ENCODE data around the gene ZNF366. TPM values are rescaled to one million over a fixed set of nuclear protein-coding genes. Genes with fewer than 3 reads are reported as not detected.

The ZNF366 gene
- total and polyA plus RNA-seq, 2 of the 13 experiments (the other 11 are each of a cell fraction or from before 2014, with no cell fraction given): not detected

- TF ChIP-seq SIN3B (IDR thresholded peaks at IDR 0.05; ENCODE audit: low read length) (no peak), IRX3 (CRISPR knock-in tag; IDR thresholded peaks at IDR 0.05; ENCODE audit: borderline replicate concordance, low read depth) (no peak), ZNF570 (CRISPR knock-in tag; IDR thresholded peaks at IDR 0.05; ENCODE audit: borderline replicate concordance) (no peak), ZFP37 (CRISPR knock-in tag; IDR thresholded peaks at IDR 0.05; ENCODE audit: borderline replicate concordance) (no peak), TRIM24 (CRISPR knock-in tag; IDR thresholded peaks at IDR 0.05) (no peak), KDM6A (CRISPR knock-in tag; IDR thresholded peaks at IDR 0.05; ENCODE audit: low read depth) (no peak), ZNF747 (CRISPR knock-in tag; IDR thresholded peaks at IDR 0.05; ENCODE audit: borderline replicate concordance) (no peak), CBX2 (IDR thresholded peaks at IDR 0.05; ENCODE audit: low read depth, low read length) (no peak), CBX2 (CRISPR knock-in tag; IDR thresholded peaks at IDR 0.05; ENCODE audit: low read depth) (no peak), ZBTB3 (CRISPR knock-in tag; IDR thresholded peaks at IDR 0.05; ENCODE audit: borderline replicate concordance, low read depth) (no peak), RFX3 (CRISPR knock-in tag; IDR thresholded peaks at IDR 0.05) (no peak)
- TF ChIP-seq, protein P1, sequence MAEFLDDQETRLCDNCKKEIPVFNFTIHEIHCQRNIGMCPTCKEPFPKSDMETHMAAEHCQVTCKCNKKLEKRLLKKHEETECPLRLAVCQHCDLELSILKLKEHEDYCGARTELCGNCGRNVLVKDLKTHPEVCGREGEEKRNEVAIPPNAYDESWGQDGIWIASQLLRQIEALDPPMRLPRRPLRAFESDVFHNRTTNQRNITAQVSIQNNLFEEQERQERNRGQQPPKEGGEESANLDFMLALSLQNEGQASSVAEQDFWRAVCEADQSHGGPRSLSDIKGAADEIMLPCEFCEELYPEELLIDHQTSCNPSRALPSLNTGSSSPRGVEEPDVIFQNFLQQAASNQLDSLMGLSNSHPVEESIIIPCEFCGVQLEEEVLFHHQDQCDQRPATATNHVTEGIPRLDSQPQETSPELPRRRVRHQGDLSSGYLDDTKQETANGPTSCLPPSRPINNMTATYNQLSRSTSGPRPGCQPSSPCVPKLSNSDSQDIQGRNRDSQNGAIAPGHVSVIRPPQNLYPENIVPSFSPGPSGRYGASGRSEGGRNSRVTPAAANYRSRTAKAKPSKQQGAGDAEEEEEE (CRISPR knock-in tag; IDR thresholded peaks at IDR 0.05; ENCODE audit: borderline replicate concordance): no peak
Observed at GRCh38 chr5:72522607-72523006, 15.4 kb upstream of the ZNF366 start (continued).

DNA sequence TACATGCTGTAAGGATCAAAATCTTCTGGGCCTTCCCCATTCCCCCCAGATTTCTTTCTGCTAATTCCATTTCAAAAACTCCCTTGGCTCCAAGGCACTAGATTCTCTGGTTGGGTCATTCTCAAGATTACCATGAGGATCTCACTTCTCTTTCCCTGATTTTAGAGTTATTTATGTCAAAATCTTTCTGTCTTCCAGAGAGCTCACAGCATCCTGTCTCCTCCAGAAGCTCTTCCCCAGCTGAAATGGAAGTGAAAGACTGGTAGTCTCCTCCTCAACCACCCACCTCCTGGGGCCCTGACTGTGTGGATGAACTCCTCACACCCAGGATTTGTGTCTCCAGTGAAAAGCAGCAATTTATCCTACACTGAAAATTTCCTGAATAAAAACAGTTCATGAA, 11.9 kb upstream of the ZNF366 start:
- no peaks in the 10 kb centered on the region for H3K79me2 ChIP-seq (ENCODE audit: insufficient read depth, low read length)
- DNase-seq (ENCODE audit: low spot score) (no peak), FAIRE-seq (no peak), ATAC-seq (no peak)
- H3K4me2 ChIP-seq (ENCODE audit: low read depth, low read length): no peak overlapping the region
- no peaks in the 10 kb centered on the region for H4K20me1 ChIP-seq (ENCODE audit: insufficient read depth, low read length)
- no peak overlapping the region for H3K9ac ChIP-seq (ENCODE audit: insufficient read depth, low read depth, low read length)
- no peak overlapping the region for H3K27ac ChIP-seq (ENCODE audit: extremely low read length, insufficient read depth, low read length)
- no peaks in the 10 kb centered on the region for H3K36me3 ChIP-seq (replicated peaks in 1 of 2; ENCODE audit: control insufficient read depth in 1 of 2, insufficient read depth in 2 of 2, low read length in 2 of 2)
- no peak for TF ChIP-seq ZNF326 (CRISPR knock-in tag; IDR thresholded peaks at IDR 0.05; ENCODE audit: borderline replicate concordance)
- no peak for TF ChIP-seq KMT2B (CRISPR knock-in tag; IDR thresholded peaks at IDR 0.05)
- TF ChIP-seq ATM (IDR thresholded peaks at IDR 0.05; ENCODE audit: borderline replicate concordance): no peak
- no peak for TF ChIP-seq SOX5 (CRISPR knock-in tag; IDR thresholded peaks at IDR 0.05; ENCODE audit: borderline replicate concordance)
- no peak for TF ChIP-seq RBM39 (IDR thresholded peaks at IDR 0.05; ENCODE audit: low read depth, low read length, poor library complexity, severe bottlenecking)
- TF ChIP-seq MXD3 (CRISPR knock-in tag; IDR thresholded peaks at IDR 0.05): no peak
- no peak for TF ChIP-seq ZFP90 (CRISPR knock-in tag; IDR thresholded peaks at IDR 0.05; ENCODE audit: borderline replicate concordance)
- no peak for TF ChIP-seq ZNF317 (CRISPR knock-in tag; IDR thresholded peaks at IDR 0.05)
- TF ChIP-seq ZFYVE20 (CRISPR knock-in tag; IDR thresholded peaks at IDR 0.05; ENCODE audit: borderline replicate concordance, low read depth): no peak
- TF ChIP-seq HDAC1 (CRISPR knock-in tag; IDR thresholded peaks at IDR 0.05): no peak
- ChIA-PET POLR2A (no interaction called here), CTCF (ENCODE audit: low intra/inter-chr PET ratio, low total read pairs) (no interaction called here)
- no peaks in the 10 kb centered on the region for H3K27me3 ChIP-seq (ENCODE audit: control insufficient read depth in 1 of 2, insufficient read depth in 2 of 2, low read length in 2 of 2)
- H3K9me3 ChIP-seq (ENCODE audit: low read length): no peaks in the 10 kb centered on the region
- in situ Hi-C loops (cut with HindIII; ENCODE audit: extremely low pct_ligation_motif_present, low pct_unique_long_range_greater_than_20kb): no loop called here
- BruUV-seq (replicated peaks): no TSS peak
- H3K4me1 ChIP-seq (ENCODE audit: insufficient read depth, low read length): peaks cover 11% of the 10 kb centered on the region
- no peak overlapping the region for H2AFZ ChIP-seq (ENCODE audit: low read length)
- no peak overlapping the region for H3K4me3 ChIP-seq (replicated peaks in 1 of 3; ENCODE audit: insufficient read depth in 1 of 3, low read depth in 2 of 3, low read length in 3 of 3)
- intact Hi-C loops (cut with micrococcal nuclease; ENCODE audit: unreplicated experiment): no loop called here

All from HepG2 (cell line).